ENCODE results near the gene LPAR2.
A peak's percentile ranks its signal among the peaks of the same experiment; 100 is the strongest.

Gene LPAR2

DNA sequence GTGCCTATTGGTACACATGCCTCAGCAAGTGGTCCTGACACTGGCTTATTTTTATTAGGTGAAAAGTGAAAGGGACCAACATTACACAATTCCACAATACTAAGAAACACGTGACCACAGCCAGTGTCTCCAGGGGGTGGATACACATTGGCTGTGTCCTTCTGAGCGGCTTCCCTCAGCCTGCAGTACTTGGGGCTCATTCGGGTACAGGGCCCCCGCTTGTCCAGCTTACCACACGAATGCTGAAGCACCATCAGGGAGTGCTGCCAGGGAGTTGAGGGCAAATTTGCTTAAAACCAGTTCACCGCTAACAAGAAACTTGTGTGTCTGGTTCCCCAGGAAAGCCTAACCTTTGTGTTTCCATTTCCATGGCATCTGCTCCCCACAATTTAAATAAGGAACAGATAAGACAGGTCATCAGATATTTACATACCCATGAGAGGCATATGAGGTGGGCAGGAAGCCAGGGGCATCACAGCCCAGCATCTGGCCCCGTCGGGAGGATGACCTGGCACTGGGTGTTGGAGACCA lies 32.8 kb downstream of the LPAR2 start:
- TF ChIP-seq, protein P1, sequence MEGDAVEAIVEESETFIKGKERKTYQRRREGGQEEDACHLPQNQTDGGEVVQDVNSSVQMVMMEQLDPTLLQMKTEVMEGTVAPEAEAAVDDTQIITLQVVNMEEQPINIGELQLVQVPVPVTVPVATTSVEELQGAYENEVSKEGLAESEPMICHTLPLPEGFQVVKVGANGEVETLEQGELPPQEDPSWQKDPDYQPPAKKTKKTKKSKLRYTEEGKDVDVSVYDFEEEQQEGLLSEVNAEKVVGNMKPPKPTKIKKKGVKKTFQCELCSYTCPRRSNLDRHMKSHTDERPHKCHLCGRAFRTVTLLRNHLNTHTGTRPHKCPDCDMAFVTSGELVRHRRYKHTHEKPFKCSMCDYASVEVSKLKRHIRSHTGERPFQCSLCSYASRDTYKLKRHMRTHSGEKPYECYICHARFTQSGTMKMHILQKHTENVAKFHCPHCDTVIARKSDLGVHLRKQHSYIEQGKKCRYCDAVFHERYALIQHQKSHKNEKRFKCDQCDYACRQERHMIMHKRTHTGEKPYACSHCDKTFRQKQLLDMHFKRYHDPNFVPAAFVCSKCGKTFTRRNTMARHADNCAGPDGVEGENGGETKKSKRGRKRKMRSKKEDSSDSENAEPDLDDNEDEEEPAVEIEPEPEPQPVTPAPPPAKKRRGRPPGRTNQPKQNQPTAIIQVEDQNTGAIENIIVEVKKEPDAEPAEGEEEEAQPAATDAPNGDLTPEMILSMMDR (IDR thresholded peaks at IDR 0.05; ENCODE audit: insufficient read depth, low read length, poor library complexity, severe bottlenecking), result peak; percentile 19

DNA sequence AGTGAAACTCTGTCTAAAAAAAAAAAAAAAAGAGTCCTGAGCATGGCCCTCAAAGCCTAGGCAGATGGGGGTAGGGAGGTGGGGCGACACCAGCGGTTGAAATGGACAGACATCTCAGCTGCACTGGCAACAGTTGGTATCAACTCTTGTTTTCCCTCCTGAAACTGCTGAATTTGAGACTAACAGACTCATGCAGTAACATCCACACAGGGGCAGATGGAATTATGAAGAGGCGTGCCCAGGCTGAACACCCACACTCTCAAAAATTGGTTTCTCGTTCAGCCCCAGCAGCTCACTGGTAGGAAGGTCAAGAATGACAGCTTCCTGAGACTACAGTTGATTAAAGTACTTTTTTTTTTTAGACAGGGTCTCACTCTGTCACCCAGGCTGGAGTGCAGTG lies 33.6 kb downstream of the LPAR2 start:
- TF ChIP-seq, protein P1 (IDR thresholded peaks at IDR 0.05; ENCODE audit: insufficient read depth, low read length, poor library complexity, severe bottlenecking), result no peak
- Histone ChIP-seq H3K36me3 (ENCODE audit: control insufficient read depth, insufficient read depth, low read length) (peaks cover 5% of the 10 kb centered on the region), H3K4me3 (replicated peaks; ENCODE audit: low read depth, low read length) (no peak overlapping the region), H3K27me3 (replicated peaks; ENCODE audit: control insufficient read depth, insufficient read depth, low read length) (no peaks in the 10 kb centered on the region)
- no peak for DNase-seq (ENCODE audit: extremely low read depth, insufficient read length)

More for the DNA sequence above, 32.8 kb downstream of the LPAR2 start:
- H3K4me3 ChIP-seq (replicated peaks; ENCODE audit: low read depth, low read length), result no peak overlapping the region
- H3K27me3 ChIP-seq (replicated peaks; ENCODE audit: control insufficient read depth, insufficient read depth, low read length), result no peaks in the 10 kb centered on the region
- peak; percentile 41 for DNase-seq (ENCODE audit: extremely low read depth, insufficient read length)
- H3K36me3 ChIP-seq (ENCODE audit: control insufficient read depth, insufficient read depth, low read length), result peaks cover 5% of the 10 kb centered on the region

DNA sequence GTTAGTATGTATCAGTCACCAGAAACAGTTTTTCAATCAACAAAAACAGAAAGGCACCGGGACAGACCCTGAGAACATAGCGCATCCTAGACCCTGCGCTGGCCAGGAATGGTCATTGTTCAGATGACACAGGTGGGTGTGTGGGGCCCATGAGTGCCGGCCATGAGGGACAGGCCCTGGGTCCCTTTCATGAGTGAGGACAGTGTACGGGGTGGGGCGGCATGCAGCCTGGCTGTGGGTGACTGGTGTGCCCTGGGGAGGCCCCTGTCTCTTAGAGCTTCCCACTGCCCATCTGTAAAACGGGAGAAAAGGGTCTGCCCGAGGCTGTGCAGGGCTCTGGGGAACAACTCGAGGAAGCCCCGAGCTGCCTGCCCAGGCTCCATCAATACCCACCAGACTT lies 35.3 kb downstream of the LPAR2 start:
- Histone ChIP-seq H3K36me3 (ENCODE audit: control insufficient read depth, insufficient read depth, low read length) (peaks cover 5% of the 10 kb centered on the region), H3K4me3 (replicated peaks; ENCODE audit: low read depth, low read length) (no peak overlapping the region), H3K27me3 (replicated peaks; ENCODE audit: control insufficient read depth, insufficient read depth, low read length) (no peaks in the 10 kb centered on the region)
- DNase-seq (ENCODE audit: extremely low read depth, insufficient read length), result no peak
- TF ChIP-seq, protein P1 (IDR thresholded peaks at IDR 0.05; ENCODE audit: insufficient read depth, low read length, poor library complexity, severe bottlenecking), result no peak

- Histone ChIP-seq H3K36me3 (ENCODE audit: control insufficient read depth, insufficient read depth, low read length) (peaks cover 5% of the 10 kb centered on the region), H3K27me3 (replicated peaks; ENCODE audit: control insufficient read depth, insufficient read depth, low read length) (no peaks in the 10 kb centered on the region), H3K4me3 (replicated peaks; ENCODE audit: low read depth, low read length) (no peak overlapping the region)
- TF ChIP-seq, protein P1 (IDR thresholded peaks at IDR 0.05; ENCODE audit: insufficient read depth, low read length, poor library complexity, severe bottlenecking), result no peak
- peak; percentile 50 for DNase-seq (ENCODE audit: extremely low read depth, insufficient read length)
Measured at GRCh38 chr19:19591133-19591825, 36.7 kb downstream of the LPAR2 start.

DNA sequence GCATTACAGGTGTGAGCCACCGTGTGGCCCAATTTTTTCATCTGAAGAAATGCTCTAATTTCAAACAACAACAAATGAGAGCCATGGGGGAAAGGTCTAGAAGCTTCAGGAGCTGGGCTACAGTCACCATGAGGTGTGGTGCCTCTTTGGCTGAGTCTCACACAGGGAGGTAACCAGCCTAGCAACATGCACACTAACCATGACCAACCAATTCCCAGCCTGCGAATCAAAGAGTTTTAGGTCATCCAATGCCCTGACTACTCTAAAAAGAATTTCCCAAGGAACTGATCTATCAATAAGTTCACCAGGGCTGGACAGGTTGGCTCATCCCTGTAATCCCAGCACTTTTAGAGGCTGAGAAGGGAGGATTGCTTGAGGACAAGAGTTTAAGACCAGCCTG lies 39.5 kb downstream of the LPAR2 start:
- no peak overlapping the region for H3K4me3 ChIP-seq (replicated peaks; ENCODE audit: low read depth, low read length)
- peaks cover 3% of the 10 kb centered on the region for H3K36me3 ChIP-seq (ENCODE audit: control insufficient read depth, insufficient read depth, low read length)
- TF ChIP-seq, protein P1 (IDR thresholded peaks at IDR 0.05; ENCODE audit: insufficient read depth, low read length, poor library complexity, severe bottlenecking), result no peak
- no peak for DNase-seq (ENCODE audit: extremely low read depth, insufficient read length)
- no peaks in the 10 kb centered on the region for H3K27me3 ChIP-seq (replicated peaks; ENCODE audit: control insufficient read depth, insufficient read depth, low read length)

All from GM06990 (cell line).